Measurements from ENCODE around the gene PRKCZ. TPM values are rescaled to one million over a fixed set of nuclear protein-coding genes. Genes with fewer than 3 reads are reported as not detected.
A peak's percentile ranks its signal among the peaks of the same experiment; 100 is the strongest.

PRKCZ gene
- total and polyA plus RNA-seq, 9 of the 15 experiments (the other 6 are each of a cell fraction or from before 2014, with no cell fraction given): 0.07 to 3.1 (median 1.3) TPM

DNA sequence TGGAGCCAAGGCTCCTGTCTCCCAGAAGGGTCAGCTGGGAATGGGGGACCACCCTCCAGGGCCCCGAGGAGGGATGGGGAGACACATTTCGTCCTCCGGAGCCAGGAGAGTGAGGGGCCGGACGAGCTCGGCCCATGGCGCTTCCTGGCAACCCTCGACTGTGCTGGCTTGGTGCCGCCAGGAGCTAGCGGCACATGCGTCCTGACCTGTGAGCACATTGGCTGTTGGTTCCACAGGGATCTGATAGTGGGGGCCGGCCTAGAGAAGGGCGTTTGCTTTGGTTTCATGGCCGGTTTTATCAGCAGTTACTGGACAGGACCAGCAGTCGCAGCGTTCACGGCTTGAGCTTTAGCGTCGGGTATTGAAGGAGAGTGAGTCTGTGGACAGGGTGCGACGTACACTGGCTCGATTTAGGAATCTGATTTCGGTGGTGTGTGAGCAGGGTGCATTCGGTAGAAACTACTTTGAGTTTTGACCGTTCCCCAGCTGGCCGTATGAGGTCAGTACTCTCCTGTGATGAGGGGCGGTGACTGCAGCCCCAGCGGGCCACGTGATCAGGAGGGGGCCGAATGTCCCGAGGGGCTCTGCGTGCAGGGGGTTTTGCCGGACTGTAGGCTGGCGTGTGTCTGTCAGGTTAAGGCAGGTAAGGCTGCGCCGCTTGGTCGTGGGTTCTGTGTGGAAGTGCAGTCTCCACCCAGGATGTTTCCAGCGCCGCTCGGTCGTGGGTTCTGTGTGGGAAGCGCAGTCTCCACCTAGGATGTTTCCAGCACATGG lies 125.7 kb downstream of the PRKCZ start (continued):
- TF ChIP-seq ETV6 (IDR thresholded peaks at IDR 0.05; ENCODE audit: borderline replicate concordance in 1 of 2, low read depth in 2 of 2, low read length in 1 of 2): no peak
- TF ChIP-seq ETV6 (CRISPR knock-in tag; IDR thresholded peaks at IDR 0.05; ENCODE audit: borderline replicate concordance): no peak
- TF ChIP-seq CBFB (CRISPR knock-in tag; IDR thresholded peaks at IDR 0.05): peak; percentile 75; the same call in 1 of the 2 replicates
- TF ChIP-seq MECOM (CRISPR knock-in tag; IDR thresholded peaks at IDR 0.05): no peak
- TF ChIP-seq BRF1 (IDR thresholded peaks at IDR 0.05; ENCODE audit: borderline replicate concordance, extremely low read depth, insufficient read length): no peak
- TF ChIP-seq BACH1 (tag; IDR thresholded peaks at IDR 0.05): no peak; the same call in 1 of the 2 replicates
- TF ChIP-seq ZNF507 (tag; conservative IDR thresholded peaks at IDR 0.05): no peak
- no peak for TF ChIP-seq ZKSCAN3 (CRISPR knock-in tag; IDR thresholded peaks at IDR 0.05)
- peak; percentile 38; the same call in 1 of the 2 replicates for TF ChIP-seq ETV5 (CRISPR knock-in tag; IDR thresholded peaks at IDR 0.05; ENCODE audit: low read depth)
- TF ChIP-seq MAZ (CRISPR knock-in tag; conservative IDR thresholded peaks at IDR 0.05 in 1 of 2, IDR thresholded peaks at IDR 0.05 in 1 of 2): peak; percentile 79 to 94
- TF ChIP-seq ZNF124 (CRISPR knock-in tag; IDR thresholded peaks at IDR 0.05): no peak
- no peak for TF ChIP-seq ZNF165 (CRISPR knock-in tag; IDR thresholded peaks at IDR 0.05; ENCODE audit: borderline replicate concordance)
- TF ChIP-seq RFX7 (CRISPR knock-in tag; IDR thresholded peaks at IDR 0.05): no peak
- TF ChIP-seq TFAM (CRISPR knock-in tag; conservative IDR thresholded peaks at IDR 0.05): no peak
- no peak for TF ChIP-seq FUS (optimal IDR thresholded peaks at IDR 0.05; ENCODE audit: low read depth, low read length)
- TF ChIP-seq HNRNPLL (IDR thresholded peaks at IDR 0.05; ENCODE audit: low read depth, low read length, poor library complexity, severe bottlenecking): no peak
- no peak for TF ChIP-seq CBFA2T3 (IDR thresholded peaks at IDR 0.05)
- TF ChIP-seq USF1 (CRISPR knock-in tag; IDR thresholded peaks at IDR 0.05): peak; percentile 98
- no peak for TF ChIP-seq HMG20B (CRISPR knock-in tag; IDR thresholded peaks at IDR 0.05)
- TF ChIP-seq OTX1 (CRISPR knock-in tag; IDR thresholded peaks at IDR 0.05): 0 out of 2 replicates have a peak, but pooled peaks have one; percentile 49
- TF ChIP-seq, protein P1, sequence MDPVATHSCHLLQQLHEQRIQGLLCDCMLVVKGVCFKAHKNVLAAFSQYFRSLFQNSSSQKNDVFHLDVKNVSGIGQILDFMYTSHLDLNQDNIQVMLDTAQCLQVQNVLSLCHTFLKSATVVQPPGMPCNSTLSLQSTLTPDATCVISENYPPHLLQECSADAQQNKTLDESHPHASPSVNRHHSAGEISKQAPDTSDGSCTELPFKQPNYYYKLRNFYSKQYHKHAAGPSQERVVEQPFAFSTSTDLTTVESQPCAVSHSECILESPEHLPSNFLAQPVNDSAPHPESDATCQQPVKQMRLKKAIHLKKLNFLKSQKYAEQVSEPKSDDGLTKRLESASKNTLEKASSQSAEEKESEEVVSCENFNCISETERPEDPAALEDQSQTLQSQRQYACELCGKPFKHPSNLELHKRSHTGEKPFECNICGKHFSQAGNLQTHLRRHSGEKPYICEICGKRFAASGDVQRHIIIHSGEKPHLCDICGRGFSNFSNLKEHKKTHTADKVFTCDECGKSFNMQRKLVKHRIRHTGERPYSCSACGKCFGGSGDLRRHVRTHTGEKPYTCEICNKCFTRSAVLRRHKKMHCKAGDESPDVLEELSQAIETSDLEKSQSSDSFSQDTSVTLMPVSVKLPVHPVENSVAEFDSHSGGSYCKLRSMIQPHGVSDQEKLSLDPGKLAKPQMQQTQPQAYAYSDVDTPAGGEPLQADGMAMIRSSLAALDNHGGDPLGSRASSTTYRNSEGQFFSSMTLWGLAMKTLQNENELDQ (CRISPR knock-in tag; IDR thresholded peaks at IDR 0.05; ENCODE audit: borderline replicate concordance): no peak
- TF ChIP-seq NKRF (IDR thresholded peaks at IDR 0.05; ENCODE audit: borderline replicate concordance): no peak; the same call in 1 of the 2 replicates
